Neutrophil (primary cell): ENCODE data around the gene KDM4B.

Experiments used
- H3K27ac ChIP-seq: fragments of 200-600 bp; sonication (generic); 2 replicates; pipeline ENCODE4 v1.5.1; 2016; ENCODE audit warnings: mild to moderate bottlenecking, moderate library complexity
- H3K27me3 ChIP-seq: fragments of 200-600 bp; sonication (generic); 2 replicates; pipeline ENCODE4 v1.6.0; 2016; ENCODE audit warnings: mild to moderate bottlenecking
- H3K36me3 ChIP-seq: fragments of 200-600 bp; sonication (generic); 2 replicates; pipeline ENCODE4 v1.5.1; 2017
- H3K4me1 ChIP-seq, 2 experiments: fragments of 200-600 bp in 1 of 2; sonication (generic) in 1 of 2; 1 replicate in 1 of 2; 2 replicates in 1 of 2; pipeline versions ENCODE4 v1.5.1 to v1.6.1; 2013 to 2016; ENCODE audit warnings: low read depth in 1 of 2, low read length in 1 of 2, mild to moderate bottlenecking in 1 of 2, moderate library complexity in 1 of 2; ENCODE audit not compliant: control insufficient read depth in 1 of 2, insufficient read depth in 1 of 2
- H3K4me3 ChIP-seq, 2 experiments: fragments of 200-600 bp in 1 of 2; sonication (generic) in 1 of 2; 1 replicate in 1 of 2; 2 replicates in 1 of 2; pipeline ENCODE4 v1.5.1; 2013 to 2016; ENCODE audit warnings: low read depth in 1 of 2, low read length in 1 of 2, mild to moderate bottlenecking in 1 of 2, moderate library complexity in 1 of 2
- H3K9me3 ChIP-seq: fragments of 200-600 bp; sonication (generic); 2 replicates; pipeline ENCODE4 v1.5.1; 2016
- CTCF ChIP-seq: fragments of 200-600 bp; sonication (generic); IDR thresholded peaks from 2 replicates; pipeline ENCODE4 v1.5.1; 2016; ENCODE audit warnings: antibody characterized with exemption

Gene KDM4B

GRCh38 chr19:5039642-5040543 is 71.0 kb downstream of the KDM4B start:
- peaks cover 88% of the 10 kb centered on the region for H3K36me3 ChIP-seq
- no peaks in the 10 kb centered on the region for H3K9me3 ChIP-seq
- H3K27ac ChIP-seq, result no peak overlapping the region
- TF ChIP-seq CTCF, result no peak
- H3K27me3 ChIP-seq, result no peaks in the 10 kb centered on the region
- peaks cover 9 to 10% of the 10 kb centered on the region in 2 experiments for H3K4me1 ChIP-seq
- H3K4me3 ChIP-seq, result no peak overlapping the region

GRCh38 chr19:5040544-5041167 is 71.7 kb downstream of the KDM4B start:
- Histone ChIP-seq H3K9me3 (no peaks in the 10 kb centered on the region), H3K36me3 (peaks cover 87% of the 10 kb centered on the region), H3K27ac (no peak overlapping the region), H3K4me3 (no peak overlapping the region), H3K4me1 (peaks cover 9 to 10% of the 10 kb centered on the region in 2 experiments), H3K27me3 (no peaks in the 10 kb centered on the region)
- TF ChIP-seq CTCF, result no peak

DNA sequence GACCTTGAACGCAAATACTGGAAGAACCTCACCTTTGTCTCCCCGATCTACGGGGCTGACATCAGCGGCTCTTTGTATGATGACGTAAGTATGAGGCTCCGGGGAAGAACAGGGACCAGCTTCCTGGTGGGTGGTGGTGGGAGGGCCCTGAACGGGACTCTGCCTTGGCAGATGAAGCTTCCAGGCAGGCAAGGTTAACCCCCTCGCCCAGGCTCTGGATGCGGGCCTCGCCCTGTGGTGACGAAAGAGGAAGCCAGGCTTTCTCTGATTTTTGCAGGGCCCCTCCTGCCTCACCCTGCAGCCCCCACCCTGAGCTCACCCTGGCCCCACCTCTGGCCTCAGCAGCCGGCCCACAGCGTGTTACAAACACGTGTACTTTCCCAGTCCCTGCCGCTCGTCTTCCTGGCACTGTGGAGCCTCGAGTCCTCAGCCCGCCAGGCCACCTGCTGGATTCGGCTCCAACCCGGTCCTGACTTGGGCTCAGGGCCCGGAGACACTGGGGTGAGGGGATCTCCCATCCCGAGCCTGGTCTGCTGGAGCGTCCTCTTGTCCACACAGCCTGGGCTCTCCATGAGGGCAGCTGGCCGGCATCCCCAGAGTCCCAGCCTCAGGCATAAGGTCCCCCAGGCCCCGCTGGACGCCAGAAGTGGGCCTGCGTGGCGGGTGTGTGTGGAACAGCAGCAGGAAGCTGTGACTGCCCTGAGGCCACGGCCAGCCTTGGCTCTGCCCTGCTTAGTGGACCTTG is 72.4 kb downstream of the KDM4B start:
- Histone ChIP-seq H3K9me3 (no peaks in the 10 kb centered on the region), H3K4me3 (no peak overlapping the region), H3K4me1 (peaks cover 9 to 10% of the 10 kb centered on the region in 2 experiments), H3K27me3 (no peaks in the 10 kb centered on the region), H3K27ac (peak overlapping the region; percentile 13), H3K36me3 (peaks cover 87% of the 10 kb centered on the region)
- TF ChIP-seq CTCF, result no peak

- Histone ChIP-seq H3K36me3 (peaks cover 87% of the 10 kb centered on the region), H3K27me3 (no peaks in the 10 kb centered on the region), H3K9me3 (no peaks in the 10 kb centered on the region), H3K4me3 (no peak overlapping the region), H3K27ac (peak overlapping the region; percentile 13), H3K4me1 (peaks cover 9 to 10% of the 10 kb centered on the region in 2 experiments)
- no peak for TF ChIP-seq CTCF
These were observed 72.9 kb downstream of the KDM4B start for GRCh38 chr19:5041913-5042187.

- TF ChIP-seq CTCF, result no peak
- Histone ChIP-seq H3K4me1 (peaks cover 9 to 10% of the 10 kb centered on the region in 2 experiments), H3K9me3 (no peaks in the 10 kb centered on the region)
These were observed 73.6 kb downstream of the KDM4B start for GRCh38 chr19:5042556-5042955.

More at GRCh38 chr19:5042556-5042955, 73.6 kb downstream of the KDM4B start:
- no peak overlapping the region for H3K4me3 ChIP-seq
- peaks cover 88% of the 10 kb centered on the region for H3K36me3 ChIP-seq
- no peak overlapping the region for H3K27ac ChIP-seq
- H3K27me3 ChIP-seq, result no peaks in the 10 kb centered on the region
